Activated CD4-positive, alpha-beta memory T cell treated with anti-CD3 and anti-CD28 coated beads for 36 hours (primary cell): ENCODE data around the gene PLIN4. TPM values are rescaled to one million over a fixed set of nuclear protein-coding genes. Genes with fewer than 3 reads are reported as not detected.

ENCODE experiments used
- CTCF ChIA-PET: fragments of 350-600 bp; sonication (Branson Sonifier 250); formaldehyde crosslinking; loops from one replicate; lab custom pipeline; 2021; ENCODE audit warnings: antibody characterized with exemption, inconsistent platforms; lab: Charles Lee
- POLR2A ChIA-PET: fragments of 350-600 bp; sonication (Branson Sonifier 250); formaldehyde crosslinking; loops from one replicate; lab custom pipeline; 2021; ENCODE audit warnings: antibody characterized with exemption; lab: Charles Lee
- DNase-seq: peaks from one replicate; pipeline ENCODE4 v3.0.0-alpha.2; 2020
- H3K27ac Mint-ChIP-seq: one replicate; pipeline ENCODE4 v1.8.0; 2021; ENCODE audit warnings: mixed read lengths
- H3K27me3 Mint-ChIP-seq: one replicate; pipeline ENCODE4 v1.8.0; 2021; ENCODE audit warnings: mixed read lengths
- H3K36me3 Mint-ChIP-seq: one replicate; pipeline ENCODE4 v1.8.0; 2021; ENCODE audit warnings: mixed read lengths
- H3K4me1 Mint-ChIP-seq: one replicate; pipeline ENCODE4 v1.8.0; 2021; ENCODE audit warnings: low read depth, mixed read lengths
- H3K4me3 Mint-ChIP-seq: one replicate; pipeline ENCODE4 v1.8.0; 2021; ENCODE audit warnings: mild to moderate bottlenecking, mixed read lengths
- H3K9me3 Mint-ChIP-seq: one replicate; pipeline ENCODE4 v1.8.0; 2021; ENCODE audit warnings: mixed read lengths
- intact Hi-C: fragments of 100-400 bp; cut with micrococcal nuclease; formaldehyde crosslinking; loops from one replicate; pipeline ENCODE4 v1.15.1; 2023
- total RNA-seq, 2 experiments: library from RNA; stranded (reverse); gene quantifications; one replicate each; pipeline ENCODE4 v1.2.3, GENCODE V29; 2021

The PLIN4 gene
- total RNA-seq, 2 experiments from 2014 or later, result 0.02 TPM; not detected in 1

DNA sequence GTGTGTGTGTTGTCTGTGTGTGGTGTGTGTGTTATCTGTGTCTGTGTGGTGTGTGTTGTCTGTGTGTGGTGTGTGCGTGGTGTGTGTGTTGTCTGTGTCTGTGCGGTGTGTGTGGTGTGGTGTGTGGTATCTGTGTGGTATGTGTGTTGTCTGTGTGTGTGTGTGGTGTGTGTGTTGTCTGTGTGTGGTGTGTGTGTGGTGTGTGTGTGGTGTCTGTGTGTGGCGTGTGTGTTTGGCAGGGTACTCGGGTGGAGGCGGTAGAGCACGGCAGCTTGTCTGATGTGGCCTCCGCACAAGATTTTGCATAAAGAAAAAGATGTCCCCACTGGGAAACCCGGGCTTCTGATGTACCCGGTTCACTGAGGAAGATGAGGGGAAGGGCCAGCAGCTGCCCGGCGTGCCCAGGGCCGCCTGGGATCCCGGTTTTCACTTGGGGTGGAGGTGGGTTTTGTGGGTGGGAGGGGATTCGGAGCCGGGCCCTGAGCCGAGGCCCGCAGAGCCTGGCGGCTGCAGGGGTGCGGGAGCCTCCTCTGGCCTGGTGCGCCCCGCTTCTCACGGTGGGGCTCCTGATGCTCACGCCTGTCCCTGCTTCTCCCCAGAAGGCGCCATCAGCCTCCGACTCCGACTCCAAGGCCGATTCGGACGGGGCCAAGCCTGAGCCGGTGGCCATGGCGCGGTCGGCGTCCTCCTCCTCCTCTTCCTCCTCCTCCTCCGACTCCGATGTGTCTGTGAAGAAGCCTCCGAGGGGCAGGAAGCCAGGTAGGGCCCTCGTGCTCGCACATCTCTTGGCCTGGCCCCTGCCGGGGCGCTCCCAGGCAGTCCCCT, 25.0 kb downstream of the PLIN4 start:
- DNase-seq, result no peak
- Mint-ChIP-seq H3K9me3 (no peaks in the 10 kb centered on the region), H3K4me1 (no peaks in the 10 kb centered on the region), H3K4me3 (no peak overlapping the region), H3K36me3 (peaks cover 4% of the 10 kb centered on the region), H3K27ac (no peak overlapping the region), H3K27me3 (no peaks in the 10 kb centered on the region)
- intact Hi-C loops, result no loop called here
- POLR2A ChIA-PET, result no interaction called here
- CTCF ChIA-PET, result no interaction called here

DNA sequence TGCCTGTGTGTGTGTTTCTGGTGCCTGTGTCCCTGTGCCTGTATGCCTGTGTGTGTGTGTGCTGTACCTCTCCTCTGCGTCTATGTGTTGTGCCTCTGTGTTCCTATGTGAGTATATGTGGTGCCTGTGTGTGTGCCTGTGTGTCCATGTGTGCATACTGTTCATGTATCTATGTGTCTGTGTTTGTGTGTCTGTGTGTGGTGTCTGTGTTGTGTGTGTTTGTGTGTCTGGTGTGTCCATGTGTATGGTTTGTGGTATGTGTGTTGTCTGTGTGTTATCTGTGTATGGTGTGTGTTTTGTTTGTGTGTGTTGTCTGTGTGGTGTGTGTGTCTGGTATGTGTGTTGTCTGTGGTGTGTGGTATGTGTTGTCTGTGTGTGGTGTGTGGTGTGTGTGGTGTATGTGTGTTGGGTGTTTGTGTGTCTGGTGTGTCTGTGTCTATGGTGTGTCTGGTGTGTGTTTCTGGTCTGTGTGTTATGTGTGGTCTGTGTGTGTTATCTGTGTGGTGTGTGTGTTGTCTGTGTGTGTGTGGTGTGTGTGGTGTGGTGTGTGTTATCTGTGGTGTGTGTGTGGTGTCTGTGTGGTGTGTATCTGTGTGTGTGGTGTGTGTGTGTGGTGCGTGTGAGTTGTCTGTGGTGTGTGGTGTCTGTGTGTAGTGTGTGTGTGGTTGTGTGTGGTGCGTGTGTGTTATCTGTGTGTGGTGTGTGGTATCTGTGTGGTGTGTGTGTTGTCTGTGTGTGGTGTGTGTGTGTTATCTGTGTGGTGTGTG, 25.8 kb downstream of the PLIN4 start:
- H3K27ac Mint-ChIP-seq, result no peak overlapping the region
- intact Hi-C loops, result no loop called here
- no peak overlapping the region for H3K4me3 Mint-ChIP-seq
- ChIA-PET POLR2A (no interaction called here), CTCF (no interaction called here)
- no peaks in the 10 kb centered on the region for H3K27me3 Mint-ChIP-seq
- H3K4me1 Mint-ChIP-seq, result no peaks in the 10 kb centered on the region
- no peaks in the 10 kb centered on the region for H3K9me3 Mint-ChIP-seq
- peaks cover 4% of the 10 kb centered on the region for H3K36me3 Mint-ChIP-seq
- DNase-seq, result no peak

DNA sequence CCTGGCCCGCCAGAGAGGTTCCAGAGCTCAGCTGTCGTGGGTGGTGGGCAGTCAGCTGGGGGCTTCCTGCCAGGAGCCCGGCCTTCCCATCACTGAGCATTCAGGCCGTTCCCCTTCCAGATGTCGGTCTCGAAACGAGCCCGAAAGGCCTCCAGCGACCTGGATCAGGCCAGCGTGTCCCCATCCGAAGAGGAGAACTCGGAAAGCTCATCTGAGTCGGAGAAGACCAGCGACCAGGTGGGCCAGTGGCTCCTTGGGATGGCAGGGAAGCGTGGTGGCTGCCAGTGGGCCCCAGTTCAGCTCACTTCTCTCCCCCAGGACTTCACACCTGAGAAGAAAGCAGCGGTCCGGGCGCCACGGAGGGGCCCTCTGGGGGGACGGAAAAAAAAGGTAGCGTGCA, 26.8 kb downstream of the PLIN4 start:
- no peak overlapping the region for H3K4me3 Mint-ChIP-seq
- CTCF ChIA-PET, result no interaction called here
- no peak overlapping the region for H3K27ac Mint-ChIP-seq
- POLR2A ChIA-PET, result no interaction called here
- intact Hi-C loops, result no loop called here
- no peaks in the 10 kb centered on the region for H3K9me3 Mint-ChIP-seq
- no peaks in the 10 kb centered on the region for H3K27me3 Mint-ChIP-seq
- no peak for DNase-seq
- H3K36me3 Mint-ChIP-seq, result peaks cover 7% of the 10 kb centered on the region
- H3K4me1 Mint-ChIP-seq, result no peaks in the 10 kb centered on the region

DNA sequence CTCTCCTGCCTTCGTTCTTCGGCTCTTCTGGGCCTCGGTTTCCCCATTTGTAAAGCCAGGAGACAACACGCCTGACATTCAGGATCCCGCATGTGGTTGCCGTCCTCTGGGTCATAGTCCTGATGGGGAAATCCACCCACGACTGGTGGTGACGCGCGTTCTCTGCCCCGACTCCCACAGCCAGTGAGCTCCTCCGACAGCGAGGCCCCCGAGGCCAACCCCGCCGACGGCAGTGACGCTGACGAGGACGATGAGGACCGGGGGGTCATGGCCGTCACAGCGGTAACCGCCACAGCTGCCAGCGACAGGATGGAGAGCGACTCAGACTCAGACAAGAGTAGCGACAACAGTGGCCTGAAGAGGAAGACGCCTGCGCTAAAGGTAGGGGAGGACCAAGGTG, 29.8 kb downstream of the PLIN4 start:
- no peaks in the 10 kb centered on the region for H3K9me3 Mint-ChIP-seq
- ChIA-PET POLR2A (no interaction called here), CTCF (no interaction called here)
- no peaks in the 10 kb centered on the region for H3K27me3 Mint-ChIP-seq
- no peak for DNase-seq
- no peak overlapping the region for H3K4me3 Mint-ChIP-seq
- H3K4me1 Mint-ChIP-seq, result no peaks in the 10 kb centered on the region
- H3K27ac Mint-ChIP-seq, result no peak overlapping the region
- intact Hi-C loops, result no loop called here
- peaks cover 12% of the 10 kb centered on the region for H3K36me3 Mint-ChIP-seq

DNA sequence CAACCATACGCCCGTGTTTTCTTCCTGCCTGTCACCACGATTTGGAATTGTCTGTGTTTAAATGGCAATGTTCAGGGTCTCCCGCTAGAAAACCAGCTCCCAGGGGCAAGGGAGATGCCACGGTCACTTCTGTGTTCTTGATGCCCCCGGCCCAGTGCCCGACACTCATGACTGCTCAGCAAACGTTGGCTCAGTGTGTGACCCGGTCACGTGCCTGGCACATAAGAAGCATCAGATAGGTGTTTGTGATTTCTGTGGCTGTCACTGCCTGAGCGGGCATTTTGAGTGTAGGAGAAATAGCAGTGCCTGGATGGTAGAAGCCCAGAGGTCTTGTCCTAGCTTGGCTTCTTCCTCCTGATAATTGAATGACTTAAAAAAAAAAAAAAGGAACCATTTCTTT, 30.7 kb downstream of the PLIN4 start:
- Mint-ChIP-seq H3K4me3 (no peak overlapping the region), H3K27ac (no peak overlapping the region), H3K9me3 (no peaks in the 10 kb centered on the region), H3K36me3 (peaks cover 14% of the 10 kb centered on the region), H3K27me3 (no peaks in the 10 kb centered on the region), H3K4me1 (no peaks in the 10 kb centered on the region)
- no peak for DNase-seq
- CTCF ChIA-PET, result no interaction called here
- intact Hi-C loops, result no loop called here
- POLR2A ChIA-PET, result interaction anchor here (0.6 kb wide), 1 partner anchor 53 kb away, joined by 5 read pairs; no protein-coding TSS in a partner anchor

DNA sequence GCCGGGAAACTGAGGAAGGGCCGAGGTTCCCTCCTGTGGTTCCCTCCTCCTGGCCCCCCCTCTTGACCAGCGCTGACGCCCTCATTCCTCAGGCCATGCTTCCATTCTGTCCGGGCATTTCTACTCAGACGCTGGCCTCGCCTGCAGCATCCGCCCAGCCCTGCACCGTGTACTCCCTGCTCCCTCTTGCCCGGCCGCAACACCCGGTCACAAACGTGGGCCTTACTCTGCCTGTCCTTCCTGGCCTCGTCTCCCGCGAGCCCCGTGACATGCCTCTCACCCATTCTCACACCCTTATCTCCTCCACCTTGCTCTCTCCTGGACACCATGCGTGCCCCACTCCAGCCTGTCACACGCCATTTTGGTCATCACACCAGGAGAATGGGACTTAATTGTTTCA, 34.9 kb downstream of the PLIN4 start:
- no peaks in the 10 kb centered on the region for H3K27me3 Mint-ChIP-seq
- POLR2A ChIA-PET, result no interaction called here
- intact Hi-C loops, result no loop called here
- H3K9me3 Mint-ChIP-seq, result no peaks in the 10 kb centered on the region
- DNase-seq, result no peak
- H3K4me3 Mint-ChIP-seq, result no peak overlapping the region
- H3K4me1 Mint-ChIP-seq, result no peaks in the 10 kb centered on the region
- no peak overlapping the region for H3K27ac Mint-ChIP-seq
- H3K36me3 Mint-ChIP-seq, result peaks cover 11% of the 10 kb centered on the region
- CTCF ChIA-PET, result interaction anchor here (0.6 kb wide), 1 partner anchor 139 kb away, joined by 3 read pairs; no protein-coding TSS in a partner anchor

DNA sequence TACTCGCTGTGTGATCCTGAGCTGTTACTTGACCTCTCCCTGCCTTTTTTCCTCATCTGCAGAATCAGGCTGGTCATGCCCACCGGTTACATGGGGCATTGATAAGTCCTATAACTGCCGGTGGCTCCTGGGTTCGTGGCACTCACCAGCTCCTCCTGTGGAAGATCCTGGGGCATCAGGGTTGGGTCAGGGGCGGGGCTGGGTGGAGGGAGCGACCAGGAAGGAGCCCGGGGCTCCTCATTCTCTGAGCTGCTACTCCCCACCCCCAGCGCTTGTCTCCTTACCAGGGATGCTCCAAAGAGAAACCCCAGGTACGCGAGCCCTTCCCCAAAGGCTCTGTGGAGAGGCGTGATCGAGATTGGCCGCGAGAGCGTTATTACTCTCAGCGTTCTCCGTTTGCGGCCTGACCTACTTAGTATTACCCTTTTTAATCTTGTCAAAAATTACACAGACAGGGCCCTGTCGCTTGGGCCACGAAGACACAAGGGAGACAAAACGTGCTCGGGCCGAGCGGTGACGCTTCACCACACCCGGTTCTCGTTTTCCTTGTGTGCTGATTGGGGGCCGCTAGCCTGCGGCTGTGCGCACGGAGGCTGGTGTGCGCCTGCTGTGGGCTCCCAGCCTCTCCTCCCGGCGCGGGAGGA, 35.4 kb downstream of the PLIN4 start:
- DNase-seq, result no peak
- H3K36me3 Mint-ChIP-seq, result peaks cover 13% of the 10 kb centered on the region
- H3K27ac Mint-ChIP-seq, result no peak overlapping the region
- intact Hi-C loops, result no loop called here
- no peaks in the 10 kb centered on the region for H3K27me3 Mint-ChIP-seq
- H3K9me3 Mint-ChIP-seq, result no peaks in the 10 kb centered on the region
- ChIA-PET CTCF (no interaction called here), POLR2A (no interaction called here)
- H3K4me3 Mint-ChIP-seq, result no peak overlapping the region
- H3K4me1 Mint-ChIP-seq, result no peaks in the 10 kb centered on the region

DNA sequence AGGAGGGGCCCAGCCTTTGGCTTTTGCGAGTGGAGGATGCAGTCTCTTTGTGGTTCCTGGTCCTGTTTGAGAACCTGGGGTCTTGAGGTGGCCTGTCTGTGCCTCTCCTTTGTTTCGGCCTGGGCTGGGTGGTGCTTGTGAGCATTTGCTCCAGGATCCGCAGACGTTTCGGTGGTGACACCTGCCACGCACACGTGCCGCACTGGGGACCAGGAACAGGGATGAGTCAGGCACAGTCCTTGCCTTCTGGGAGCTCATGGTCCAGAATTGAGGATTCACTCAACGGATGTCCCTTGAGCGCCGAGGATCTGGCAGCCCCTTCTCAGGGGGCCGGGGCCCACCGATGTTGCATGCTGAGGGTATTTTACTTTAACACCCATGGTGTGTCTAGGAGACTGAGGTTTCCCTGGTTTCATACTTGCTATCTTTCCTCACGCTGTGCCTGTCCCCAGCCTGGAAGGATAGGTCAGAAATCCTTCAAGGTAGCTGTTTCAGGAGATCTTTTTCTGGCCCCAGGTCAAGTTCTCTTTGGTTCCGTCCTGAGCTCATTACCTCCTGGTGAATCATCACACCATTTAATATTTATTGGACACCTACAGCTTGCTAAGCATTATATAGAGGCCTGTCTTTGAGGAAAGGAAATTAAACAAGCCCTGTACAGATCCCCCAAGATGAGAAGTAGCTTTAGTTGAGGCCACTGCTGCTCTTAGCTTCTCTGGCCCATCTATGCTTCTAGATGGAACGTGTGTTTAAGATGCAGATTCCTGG, 41.1 kb downstream of the PLIN4 start:
- ChIA-PET POLR2A (no interaction called here), CTCF (no interaction called here)
- H3K9me3 Mint-ChIP-seq, result no peaks in the 10 kb centered on the region
- H3K4me3 Mint-ChIP-seq, result no peak overlapping the region
- no peaks in the 10 kb centered on the region for H3K27me3 Mint-ChIP-seq
- no peak for DNase-seq
- intact Hi-C loops, result no loop called here
- H3K27ac Mint-ChIP-seq, result no peak overlapping the region
- peaks cover 15% of the 10 kb centered on the region for H3K4me1 Mint-ChIP-seq
- H3K36me3 Mint-ChIP-seq, result peaks cover 11% of the 10 kb centered on the region

DNA sequence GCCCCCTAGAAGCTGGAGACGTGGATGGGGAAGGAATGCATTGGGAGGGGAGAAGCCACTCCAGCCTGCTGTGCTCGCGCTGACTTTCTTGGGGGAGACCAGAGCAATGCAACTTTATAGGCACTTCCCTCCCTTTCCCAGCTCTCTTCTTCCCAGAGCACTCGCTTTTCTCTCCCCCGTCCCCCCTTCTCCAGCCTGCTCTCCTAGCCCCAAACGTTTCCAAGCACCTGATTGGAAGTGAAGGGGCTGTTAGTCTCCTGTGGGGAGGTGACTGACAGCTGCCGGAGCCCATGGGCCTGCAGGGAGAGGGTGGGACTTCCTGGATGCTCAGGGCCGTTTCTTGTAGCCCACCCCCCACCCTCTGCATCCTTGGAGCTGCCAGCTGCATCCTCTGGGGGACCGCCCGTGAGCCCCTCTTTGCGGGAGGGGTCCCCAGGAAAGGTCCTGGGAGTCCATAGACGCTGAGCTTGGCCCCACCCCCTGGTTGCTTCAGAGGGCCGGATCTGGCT, 43.7 kb downstream of the PLIN4 start:
- DNase-seq, result peak; percentile 32
- Mint-ChIP-seq H3K4me3 (peak overlapping the region; percentile 40), H3K27ac (no peak overlapping the region), H3K36me3 (peaks cover 11% of the 10 kb centered on the region), H3K9me3 (no peaks in the 10 kb centered on the region), H3K4me1 (peaks cover 21% of the 10 kb centered on the region), H3K27me3 (no peaks in the 10 kb centered on the region)
- POLR2A ChIA-PET, result no interaction called here
- CTCF ChIA-PET, result no interaction called here
- intact Hi-C loops, result loop anchor here (5.0 kb wide), 4 partner anchors 163 to 487 kb away; partner anchors contain the start of genes EEF2, FEM1A, MYDGF and TNFAIP8L1

DNA sequence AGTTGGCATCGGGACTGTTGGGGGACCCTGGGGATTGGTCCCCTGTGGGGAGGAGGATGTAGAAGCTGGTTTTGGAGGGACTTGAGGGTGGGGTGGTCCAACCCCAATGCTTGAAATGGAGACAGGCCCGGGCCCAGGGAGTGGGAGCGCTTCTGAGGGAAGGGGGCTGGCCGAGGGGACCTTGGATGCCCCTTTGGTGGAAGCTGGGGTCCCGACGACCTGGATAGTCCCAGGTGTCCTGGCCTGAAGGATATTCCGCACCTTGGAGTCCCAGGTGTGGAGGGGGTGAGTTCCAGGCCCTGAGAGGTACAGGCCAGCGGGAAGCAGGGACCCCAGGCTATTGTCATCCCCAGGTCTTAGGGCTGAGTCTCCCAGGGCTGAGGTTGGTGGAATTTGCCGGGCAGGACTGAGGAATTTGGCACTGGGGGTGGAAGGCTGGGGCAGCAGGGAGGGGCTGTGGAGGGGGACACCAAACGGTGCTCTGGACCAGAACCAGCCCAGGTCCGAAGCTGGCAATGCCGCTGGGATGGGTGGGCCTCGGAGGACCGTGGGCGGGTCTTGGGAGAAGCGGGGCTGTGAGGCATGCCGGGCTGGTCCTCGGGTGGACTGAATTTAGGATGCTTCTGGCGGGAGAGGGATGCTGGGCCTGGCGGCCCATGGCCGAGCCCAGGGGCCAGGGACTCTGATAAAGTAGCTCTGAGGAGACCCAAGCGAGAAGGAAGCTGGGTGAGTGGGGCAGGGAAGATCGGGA, 44.3 kb downstream of the PLIN4 start:
- Mint-ChIP-seq H3K36me3 (peaks cover 11% of the 10 kb centered on the region), H3K27me3 (no peaks in the 10 kb centered on the region), H3K4me3 (peak overlapping the region; percentile 40), H3K27ac (peak overlapping the region; percentile 28), H3K9me3 (no peaks in the 10 kb centered on the region), H3K4me1 (peaks cover 21% of the 10 kb centered on the region)
- ChIA-PET CTCF (no interaction called here), POLR2A (no interaction called here)
- DNase-seq, result no peak
- intact Hi-C loops, result loop anchor here (5.0 kb wide), 4 partner anchors 163 to 487 kb away; partner anchors contain the start of genes EEF2, FEM1A, MYDGF and TNFAIP8L1
